Mesenchymal stem cell (in vitro differentiated cells and primary cell): ENCODE data around the gene LGR5.

Source experiments
- DNase-seq: peaks from one replicate; pipeline ENCODE4 v3.0.0-alpha.2; 2013
- H2AFZ ChIP-seq: one replicate; pipeline ENCODE4 v1.6.1; 2013; ENCODE audit warnings: low read depth, mild to moderate bottlenecking, control low read depth, inconsistent platforms, low read length, moderate library complexity
- H2AK5ac ChIP-seq: 2 replicates; pipeline ENCODE4 v1.6.1; 2013; ENCODE audit warnings: low read length, moderate library complexity, mild to moderate bottlenecking, inconsistent platforms; ENCODE audit not compliant: severe bottlenecking
- H2BK120ac ChIP-seq: one replicate; pipeline ENCODE4 v1.6.1; 2013; ENCODE audit warnings: low read depth, mild to moderate bottlenecking, inconsistent platforms, low read length, moderate library complexity
- H2BK12ac ChIP-seq, 2 experiments: one replicate each; pipeline ENCODE4 v1.6.1; 2013; ENCODE audit warnings: inconsistent platforms in 2 of 2, low read length in 2 of 2, mild to moderate bottlenecking in 2 of 2, moderate library complexity in 2 of 2, control low read depth in 1 of 2
- H2BK15ac ChIP-seq: one replicate; pipeline ENCODE4 v1.6.1; 2013; ENCODE audit warnings: mild to moderate bottlenecking, low read depth, inconsistent platforms; ENCODE audit not compliant: poor library complexity, severe bottlenecking
- H2BK5ac ChIP-seq: 2 replicates; pipeline ENCODE4 v1.6.1; 2013; ENCODE audit warnings: low read depth, mild to moderate bottlenecking, low read length, control low read depth, inconsistent platforms; ENCODE audit not compliant: poor library complexity, severe bottlenecking
- H3K14ac ChIP-seq, 2 experiments: one replicate each; pipeline ENCODE4 v1.6.1; 2013; ENCODE audit warnings: inconsistent platforms in 2 of 2, low read length in 2 of 2, control low read depth in 1 of 2, mild to moderate bottlenecking in 1 of 2, moderate library complexity in 1 of 2
- H3K18ac ChIP-seq, 2 experiments: one replicate each; pipeline ENCODE4 v1.6.1; 2013; ENCODE audit warnings: inconsistent platforms in 2 of 2, low read length in 2 of 2, control low read depth in 1 of 2, low read depth in 1 of 2, mild to moderate bottlenecking in 1 of 2
- H3K23ac ChIP-seq, 2 experiments: one replicate each; pipeline ENCODE4 v1.6.1; 2013; ENCODE audit warnings: inconsistent platforms in 2 of 2, low read length in 2 of 2, mild to moderate bottlenecking in 2 of 2, moderate library complexity in 2 of 2, control low read depth in 1 of 2
- H3K27ac ChIP-seq: 2 replicates; pipeline ENCODE4 v1.5.1; 2013; ENCODE audit warnings: mild to moderate bottlenecking, moderate library complexity, low read length, control low read depth, inconsistent platforms; ENCODE audit not compliant: poor library complexity, severe bottlenecking
- H3K27me3 ChIP-seq, 2 experiments: 2 replicates each; pipeline versions ENCODE4 v1.6.1 to v1.7.0; 2013; ENCODE audit warnings: low read length in 2 of 2, mild to moderate bottlenecking in 2 of 2, moderate library complexity in 2 of 2, control low read depth in 1 of 2, inconsistent platforms in 1 of 2; ENCODE audit not compliant: control insufficient read depth in 1 of 2, insufficient read depth in 1 of 2
- H3K36me3 ChIP-seq, 2 experiments: 2 replicates each; pipeline versions ENCODE4 v1.6.1 to v1.7.0; 2013; ENCODE audit warnings: low read length in 2 of 2, control low read depth in 1 of 2, inconsistent platforms in 1 of 2, low read depth in 1 of 2, mild to moderate bottlenecking in 1 of 2; ENCODE audit not compliant: insufficient read depth in 2 of 2, control insufficient read depth in 1 of 2
- H3K4ac ChIP-seq, 2 experiments: one replicate each; pipeline ENCODE4 v1.6.1; 2013; ENCODE audit warnings: inconsistent platforms in 2 of 2, low read length in 2 of 2, mild to moderate bottlenecking in 2 of 2, moderate library complexity in 2 of 2, control low read depth in 1 of 2, low read depth in 1 of 2
- H3K4me1 ChIP-seq: 2 replicates; pipeline ENCODE4 v1.6.1; 2013; ENCODE audit warnings: low read depth, low read length, control low read depth; ENCODE audit not compliant: control insufficient read depth, insufficient read depth
- H3K4me2 ChIP-seq: 2 replicates; pipeline ENCODE4 v1.6.1; 2013; ENCODE audit warnings: low read length, mild to moderate bottlenecking, inconsistent platforms; ENCODE audit not compliant: poor library complexity, severe bottlenecking
- H3K4me3 ChIP-seq, 2 experiments: 2 replicates each; pipeline versions ENCODE4 v1.5.1 to v1.7.0; 2013; ENCODE audit warnings: low read length in 2 of 2, mild to moderate bottlenecking in 2 of 2, control low read depth in 1 of 2, low read depth in 1 of 2; ENCODE audit not compliant: insufficient read depth in 1 of 2
- H3K79me1 ChIP-seq: replicated peaks from 2 replicates; pipeline ENCODE4 v1.6.1; 2013; ENCODE audit warnings: mild to moderate bottlenecking, control low read depth, low read length, inconsistent platforms; ENCODE audit not compliant: poor library complexity, severe bottlenecking
- H3K9ac ChIP-seq: 2 replicates; pipeline ENCODE4 v1.7.0; 2013; ENCODE audit warnings: mild to moderate bottlenecking, low read length, moderate library complexity
- H3K9me3 ChIP-seq: 2 replicates; pipeline ENCODE4 v1.7.0; 2013; ENCODE audit warnings: mild to moderate bottlenecking, low read length; ENCODE audit not compliant: control insufficient read depth
- H4K8ac ChIP-seq: one replicate; pipeline ENCODE4 v1.6.1; 2013; ENCODE audit warnings: inconsistent platforms, mild to moderate bottlenecking, low read length, moderate library complexity
- H4K91ac ChIP-seq: one replicate; pipeline ENCODE4 v1.6.1; 2013; ENCODE audit warnings: mild to moderate bottlenecking, low read length, inconsistent platforms
- WGBS: methylation state at CpG from one replicate; pipeline ENCODE4 v1.1.7; 2013; ENCODE audit warnings: mixed read lengths; 5-methylcytosine and 5-hydroxymethylcytosine counted together

Gene LGR5

DNA sequence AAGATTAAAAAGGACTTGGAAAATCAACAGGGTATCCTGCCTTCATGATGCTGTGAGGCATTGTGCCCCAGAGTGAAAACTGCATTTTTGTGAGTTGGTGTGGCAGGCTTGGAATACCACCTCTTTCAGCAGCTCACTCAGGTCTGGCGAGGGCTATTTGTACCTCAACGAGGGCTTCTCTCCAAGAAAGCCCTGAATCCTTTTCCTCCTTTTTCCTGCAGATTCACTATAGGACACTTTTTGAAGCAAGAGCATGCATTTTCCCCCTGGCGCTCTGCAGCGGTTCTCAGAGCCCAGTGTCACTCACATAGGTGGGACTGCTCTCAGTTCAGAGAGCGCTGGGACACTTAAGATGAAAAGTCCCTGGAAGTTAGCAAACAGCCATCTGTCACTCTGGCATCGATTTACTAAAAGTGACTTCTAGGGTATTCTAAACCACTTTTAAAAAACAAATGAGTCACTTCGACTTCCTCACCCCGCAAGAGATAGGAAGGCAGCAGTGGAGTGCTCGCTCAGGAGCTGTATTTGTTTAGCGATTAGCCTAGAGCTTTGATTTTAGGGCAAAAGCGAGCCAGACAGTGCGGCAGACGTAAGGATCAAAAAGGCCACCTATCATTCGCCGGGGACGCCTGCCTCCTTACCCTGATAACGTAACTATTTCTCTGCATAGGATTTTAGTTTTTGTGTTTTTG lies 782 bp upstream of the LGR5 start:
- no peak overlapping the region for H4K8ac ChIP-seq
- no peaks in the 10 kb centered on the region for H3K79me1 ChIP-seq
- H3K4ac ChIP-seq, result no peak overlapping the region
- peak overlapping the region; percentile 69 for H3K4me2 ChIP-seq
- H3K4me3 ChIP-seq, result peak overlapping the region in 1 of 2 experiments; percentile 70
- no peak overlapping the region for H3K23ac ChIP-seq
- H2AK5ac ChIP-seq, result no peak overlapping the region
- no peak overlapping the region for H2BK12ac ChIP-seq
- H3K27me3 ChIP-seq, result peaks cover 13 to 65% of the 10 kb centered on the region in 2 experiments
- H3K9me3 ChIP-seq, result peaks cover 20% of the 10 kb centered on the region
- peak; percentile 42 for DNase-seq
- no peaks in the 10 kb centered on the region for H3K36me3 ChIP-seq
- H2BK15ac ChIP-seq, result no peak overlapping the region
- no peak overlapping the region for H3K9ac ChIP-seq
- no peak overlapping the region for H2BK120ac ChIP-seq
- H3K18ac ChIP-seq, result no peak overlapping the region
- H3K4me1 ChIP-seq, result peaks cover 19% of the 10 kb centered on the region
- no peak overlapping the region for H2AFZ ChIP-seq
- H4K91ac ChIP-seq, result no peak overlapping the region
- WGBS, result 3% methylated on average over 10 of the region's 17 CpGs
- no peak overlapping the region for H3K27ac ChIP-seq
- no peak overlapping the region for H2BK5ac ChIP-seq
- H3K14ac ChIP-seq, result no peak overlapping the region

DNA sequence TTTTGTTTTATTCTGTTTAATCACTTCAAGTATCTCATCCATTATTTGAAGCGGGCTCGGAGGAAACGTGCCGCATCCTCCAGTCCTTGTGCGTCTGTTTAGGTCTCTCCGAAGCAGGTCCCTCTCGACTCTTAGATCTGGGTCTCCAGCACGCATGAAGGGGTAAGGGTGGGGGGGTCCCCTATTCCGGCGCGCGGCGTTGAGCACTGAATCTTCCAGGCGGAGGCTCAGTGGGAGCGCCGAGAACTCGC lies 311 bp upstream of the LGR5 start:
- Histone ChIP-seq H2BK15ac (no peak overlapping the region), H3K14ac (no peak overlapping the region), H2AFZ (no peak overlapping the region), H3K4me3 (peak overlapping the region; percentile 40 to 70), H2AK5ac (no peak overlapping the region), H3K36me3 (no peaks in the 10 kb centered on the region), H3K4me2 (peak overlapping the region; percentile 69), H3K18ac (no peak overlapping the region), H3K9ac (no peak overlapping the region), H3K23ac (no peak overlapping the region), H3K79me1 (no peaks in the 10 kb centered on the region), H4K91ac (no peak overlapping the region), H2BK5ac (no peak overlapping the region), H4K8ac (no peak overlapping the region), H3K4ac (no peak overlapping the region), H3K27ac (no peak overlapping the region), H3K4me1 (peaks cover 19% of the 10 kb centered on the region), H3K27me3 (peaks cover 13 to 65% of the 10 kb centered on the region in 2 experiments), H2BK12ac (no peak overlapping the region), H3K9me3 (peaks cover 20% of the 10 kb centered on the region), H2BK120ac (no peak overlapping the region)
- WGBS, result under 1% methylated on average over 13 of the region's 17 CpGs
- DNase-seq, result no peak

- Histone ChIP-seq H3K23ac (peak overlapping the region in 1 of 2 experiments; percentile 20), H3K9ac (no peak overlapping the region), H3K27ac (no peak overlapping the region), H3K4ac (no peak overlapping the region), H2AFZ (no peak overlapping the region), H4K91ac (no peak overlapping the region), H2AK5ac (no peak overlapping the region), H3K4me3 (peak overlapping the region; percentile 40 to 70), H2BK120ac (no peak overlapping the region), H3K27me3 (peaks cover 13 to 65% of the 10 kb centered on the region in 2 experiments), H3K18ac (no peak overlapping the region), H3K9me3 (peaks cover 20% of the 10 kb centered on the region), H3K4me1 (peaks cover 19% of the 10 kb centered on the region), H2BK12ac (no peak overlapping the region), H3K79me1 (no peaks in the 10 kb centered on the region), H3K4me2 (peak overlapping the region; percentile 69), H2BK15ac (no peak overlapping the region), H3K36me3 (no peaks in the 10 kb centered on the region), H2BK5ac (no peak overlapping the region), H4K8ac (no peak overlapping the region), H3K14ac (no peak overlapping the region)
- WGBS, result under 1% methylated on average over 23 of the region's 27 CpGs
- DNase-seq, result peak; percentile 22
Measured at GRCh38 chr12:71440345-71440762, 756 bp downstream of the LGR5 start.

DNA sequence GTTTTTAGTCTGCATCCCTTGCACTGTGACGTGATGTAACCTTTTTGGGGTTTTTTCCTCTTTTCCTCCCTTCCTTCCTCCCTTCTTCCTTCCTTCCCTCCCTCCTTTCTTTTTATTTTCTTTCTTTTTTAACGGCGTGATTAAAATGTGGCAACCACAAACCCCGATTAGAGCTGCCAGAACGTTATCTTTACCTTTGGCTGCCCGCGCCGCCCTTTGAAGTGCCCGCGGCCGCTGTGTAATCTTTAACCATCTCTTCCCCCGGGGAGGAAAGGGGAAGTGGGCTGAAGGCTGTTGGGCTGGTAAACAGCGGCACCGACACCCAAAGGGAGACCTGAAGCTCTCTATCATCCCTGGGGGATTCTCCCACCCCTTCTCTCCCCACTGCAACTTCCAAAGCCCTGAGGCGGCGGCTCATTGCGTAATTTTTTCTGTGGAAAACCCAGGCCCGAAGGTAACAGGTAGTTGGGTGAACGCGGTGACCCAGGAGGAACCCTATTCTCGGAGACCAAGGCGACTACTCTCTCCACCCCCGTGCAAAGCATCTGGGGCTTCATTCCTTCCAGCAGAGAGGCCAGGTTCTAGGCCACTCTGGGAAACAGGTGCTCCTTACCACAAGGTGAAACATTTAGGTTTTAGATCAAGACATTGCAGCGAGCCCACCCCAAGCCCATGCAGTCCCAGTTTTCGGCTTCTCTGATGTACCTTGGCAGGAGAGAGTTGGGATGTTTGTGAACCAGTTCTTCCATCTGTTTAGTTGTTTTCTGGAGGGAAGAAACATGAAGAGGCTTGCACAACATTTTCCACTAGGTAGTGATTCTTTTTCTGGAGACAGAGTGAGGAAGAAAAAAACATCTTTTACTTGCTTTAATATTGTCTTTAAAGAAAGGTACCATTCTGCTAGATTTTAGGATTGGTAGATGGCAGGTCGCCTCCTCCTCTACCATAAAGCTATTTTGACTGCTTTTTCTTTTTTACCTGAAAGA lies 1.5 kb downstream of the LGR5 start:
- Histone ChIP-seq H2BK15ac (no peak overlapping the region), H4K91ac (no peak overlapping the region), H3K4ac (no peak overlapping the region), H4K8ac (no peak overlapping the region), H3K27me3 (peaks cover 13 to 72% of the 10 kb centered on the region in 2 experiments), H3K4me3 (peak overlapping the region in 1 of 2 experiments; percentile 70), H3K23ac (no peak overlapping the region), H3K9me3 (peaks cover 13% of the 10 kb centered on the region), H2AFZ (no peak overlapping the region), H2BK5ac (no peak overlapping the region), H3K27ac (no peak overlapping the region), H3K4me2 (peak overlapping the region; percentile 69), H3K18ac (no peak overlapping the region), H3K9ac (no peak overlapping the region), H2AK5ac (no peak overlapping the region), H3K36me3 (no peaks in the 10 kb centered on the region), H2BK12ac (no peak overlapping the region), H3K14ac (no peak overlapping the region), H3K79me1 (no peaks in the 10 kb centered on the region), H2BK120ac (no peak overlapping the region), H3K4me1 (peaks cover 19% of the 10 kb centered on the region)
- no peak for DNase-seq
- WGBS, result 19% methylated on average over 23 of the region's 26 CpGs
